WTC11 (cell line): Measurements from ENCODE around the gene TNIP1. TPM values are rescaled to one million over a fixed set of nuclear protein-coding genes. Genes with fewer than 3 reads are reported as not detected.

Experiments
- ATAC-seq: fragments of 200-7000 bp; cut with Tn5 transposase; 2 replicates; pipeline ENCODE4 v1.10.0; 2021; ENCODE audit warnings: mild to moderate bottlenecking, moderate library complexity
- CTCF ChIA-PET: fragments of 300-600 bp; sonication (Branson Sonifier 250); formaldehyde crosslinking; loops from one replicate; lab custom pipeline; 2021; ENCODE audit warnings: antibody characterized with exemption; lab: Charles Lee
- POLR2A ChIA-PET: fragments of 350-600 bp; sonication (Branson Sonifier 250); formaldehyde crosslinking; loops from one replicate; lab custom pipeline; 2021; ENCODE audit warnings: antibody characterized with exemption; lab: Charles Lee
- DNase-seq: peaks from one replicate; pipeline ENCODE4 v3.0.0; 2021; ENCODE audit warnings: low spot score
- H3K27ac Mint-ChIP-seq: 2 replicates; pipeline ENCODE4 v1.8.0; 2021; ENCODE audit warnings: mixed read lengths
- H3K27me3 Mint-ChIP-seq: 2 replicates; pipeline ENCODE4 v1.8.0; 2021; ENCODE audit warnings: low read depth, mild to moderate bottlenecking, moderate library complexity, mixed read lengths
- H3K36me3 Mint-ChIP-seq: 2 replicates; pipeline ENCODE4 v1.8.0; 2021; ENCODE audit warnings: mixed read lengths
- H3K4me1 Mint-ChIP-seq: 2 replicates; pipeline ENCODE4 v1.8.0; 2022; ENCODE audit warnings: mixed read lengths
- H3K4me3 Mint-ChIP-seq: 2 replicates; pipeline ENCODE4 v1.8.0; 2021; ENCODE audit warnings: mild to moderate bottlenecking, moderate library complexity, mixed read lengths
- H3K9me3 Mint-ChIP-seq: 2 replicates; pipeline ENCODE4 v1.8.0; 2021; ENCODE audit warnings: mixed read lengths
- CDX4 ChIP-seq: fragments of 250-450 bp; sonication (Bioruptor Pico); IDR thresholded peaks from 2 replicates; pipeline ENCODE4 v1.9.0; 2021; ENCODE audit warnings: moderate library complexity, mild to moderate bottlenecking, inconsistent platforms, borderline replicate concordance
- CREM ChIP-seq: sonication (generic); formaldehyde crosslinking; IDR thresholded peaks from 2 replicates; pipeline ENCODE4 v1.8.1; 2022; ENCODE audit warnings: mild to moderate bottlenecking, missing genetic modification reagents, moderate library complexity
- E2F1 ChIP-seq: sonication (generic); formaldehyde crosslinking; IDR thresholded peaks from 2 replicates; pipeline ENCODE4 v1.8.0; 2022; ENCODE audit warnings: mild to moderate bottlenecking, missing genetic modification reagents
- ERG ChIP-seq: fragments of 250-450 bp; sonication (Bioruptor Pico); IDR thresholded peaks from 2 replicates; pipeline ENCODE4 v1.8.0; 2021; ENCODE audit warnings: mild to moderate bottlenecking
- ESRRA ChIP-seq: sonication (generic); formaldehyde crosslinking; IDR thresholded peaks from 2 replicates; pipeline ENCODE4 v1.8.1; 2022; ENCODE audit warnings: mild to moderate bottlenecking, missing genetic modification reagents, borderline replicate concordance
- HMGA2 ChIP-seq: fragments of 250-450 bp; sonication (Bioruptor Pico); IDR thresholded peaks from 2 replicates; pipeline ENCODE4 v1.4.0; 2021; ENCODE audit warnings: mild to moderate bottlenecking, moderate library complexity
- HMGXB4 ChIP-seq: sonication (generic); formaldehyde crosslinking; IDR thresholded peaks from 2 replicates; pipeline ENCODE4 v1.8.1; 2023; ENCODE audit warnings: mild to moderate bottlenecking, moderate library complexity, missing genetic modification reagents
- JAZF1 ChIP-seq: fragments of 250-450 bp; sonication (Bioruptor Pico); IDR thresholded peaks from 2 replicates; pipeline ENCODE4 v1.9.0; 2021; ENCODE audit warnings: moderate library complexity, mild to moderate bottlenecking, inconsistent platforms
- MYBL2 ChIP-seq: sonication (generic); formaldehyde crosslinking; IDR thresholded peaks from 2 replicates; pipeline ENCODE4 v1.8.1; 2023; ENCODE audit warnings: mild to moderate bottlenecking, moderate library complexity, missing genetic modification reagents
- SOX15 ChIP-seq: fragments of 250-450 bp; sonication (Bioruptor Pico); IDR thresholded peaks from 2 replicates; pipeline ENCODE4 v1.9.0; 2021; ENCODE audit warnings: mild to moderate bottlenecking
- TEAD1 ChIP-seq: sonication (generic); formaldehyde crosslinking; IDR thresholded peaks from 2 replicates; pipeline ENCODE4 v1.8.0; 2022; ENCODE audit warnings: mild to moderate bottlenecking, missing genetic modification reagents
- TEAD4 ChIP-seq: sonication (generic); formaldehyde crosslinking; IDR thresholded peaks from 2 replicates; pipeline ENCODE4 v1.8.0; 2022; ENCODE audit warnings: mild to moderate bottlenecking, missing genetic modification reagents
- ZBTB21 ChIP-seq: sonication (generic); formaldehyde crosslinking; IDR thresholded peaks from 2 replicates; pipeline ENCODE4 v1.8.1; 2023; ENCODE audit warnings: mild to moderate bottlenecking, missing genetic modification reagents, borderline replicate concordance
- ZMAT4 ChIP-seq: fragments of 250-450 bp; sonication (Bioruptor Pico); IDR thresholded peaks from 2 replicates; pipeline ENCODE4 v1.9.0; 2021; ENCODE audit warnings: mild to moderate bottlenecking
- ZNF121 ChIP-seq: sonication (generic); formaldehyde crosslinking; IDR thresholded peaks from 2 replicates; pipeline ENCODE4 v1.8.0; 2023; ENCODE audit warnings: missing genetic modification reagents
- ZNF396 ChIP-seq: fragments of 250-450 bp; sonication (Bioruptor Pico); IDR thresholded peaks from 2 replicates; pipeline ENCODE4 v1.8.0; 2021; ENCODE audit warnings: mild to moderate bottlenecking, moderate library complexity, borderline replicate concordance
- ZNF532 ChIP-seq: fragments of 250-450 bp; sonication (Bioruptor Pico); IDR thresholded peaks from 2 replicates; pipeline ENCODE4 v1.9.0; 2021; ENCODE audit warnings: mild to moderate bottlenecking, borderline replicate concordance
- total RNA-seq: library from RNA; stranded (reverse); gene quantifications from 3 replicates; pipeline ENCODE4 v1.2.3, GENCODE V29; 2021

The TNIP1 gene
- total RNA-seq, 1 experiment from 2014 or later: 41.1 TPM

GRCh38 chr5:151058891-151059489 lies 21.8 kb downstream of the TNIP1 start (continued):
- TF ChIP-seq ZMAT4 (CRISPR knock-in tag) (no peak), TEAD1 (CRISPR knock-in tag) (no peak)

GRCh38 chr5:151058301-151058700 lies 22.5 kb downstream of the TNIP1 start:
- POLR2A ChIA-PET: no interaction called here
- H3K27me3 Mint-ChIP-seq: no peaks in the 10 kb centered on the region
- no peak overlapping the region for H3K4me3 Mint-ChIP-seq
- ATAC-seq (no peak), DNase-seq (no peak)
- CTCF ChIA-PET: interaction anchor here (1.0 to 2.1 kb wide), 4 partner anchors 10 to 57 kb away, joined by 3 to 12 read pairs (median 6); no protein-coding TSS in a partner anchor
- no peak overlapping the region for H3K27ac Mint-ChIP-seq
- H3K4me1 Mint-ChIP-seq: no peaks in the 10 kb centered on the region
- no peaks in the 10 kb centered on the region for H3K9me3 Mint-ChIP-seq
- TF ChIP-seq TEAD4 (CRISPR knock-in tag) (no peak), ERG (CRISPR knock-in tag) (no peak), CDX4 (CRISPR knock-in tag) (no peak), ESRRA (CRISPR knock-in tag) (no peak), ZNF396 (CRISPR knock-in tag) (no peak), ZNF121 (CRISPR knock-in tag) (no peak), ZNF532 (no peak), JAZF1 (CRISPR knock-in tag) (no peak), CREM (CRISPR knock-in tag) (no peak), HMGA2 (CRISPR knock-in tag) (no peak), ZBTB21 (no peak), HMGXB4 (no peak), SOX15 (CRISPR knock-in tag) (no peak), MYBL2 (CRISPR knock-in tag) (no peak), E2F1 (CRISPR knock-in tag) (no peak)
- peaks cover 24% of the 10 kb centered on the region for H3K36me3 Mint-ChIP-seq
